Measurements from ENCODE around the gene ARID5B.

- TF ChIP-seq EZH2 (IDR thresholded peaks at IDR 0.05; ENCODE audit: borderline replicate concordance, insufficient read depth, low read depth, low read length, poor library complexity, severe bottlenecking) = no peak
- no peak for TF ChIP-seq CTCF (IDR thresholded peaks at IDR 0.05)
Observed at GRCh38 chr10:62021978-62022802, 120.7 kb downstream of the ARID5B start.

All from B cell (primary cell).